GM12878 (cell line): ENCODE measurements around the gene MPC1. TPM values are rescaled to one million over a fixed set of nuclear protein-coding genes. Genes with fewer than 3 reads are reported as not detected.
A peak's percentile ranks its signal among the peaks of the same experiment; 100 is the strongest.

Experiments
- ATAC-seq: fragments of 200-7000 bp; cut with Tn5 transposase; 3 replicates; pipeline ENCODE4 v1.9.1; 2020; ENCODE audit warnings: mild to moderate bottlenecking, moderate library complexity
- BruUV-seq: library from RNA; stranded (reverse); fragments of 400-500 nt; replicated peaks from 2 replicates; lab custom pipeline; 2021; lab: Mats Ljungman, UMichigan
- CTCF ChIA-PET: fragments of 300-600 bp; sonication (Branson Sonifier 250); formaldehyde crosslinking; extraction: SDS; loops from one replicate; lab custom pipeline; 2021; ENCODE audit warnings: inconsistent platforms; lab: Yijun Ruan, JAX
- POLR2A ChIA-PET: fragments of 350-600 bp; formaldehyde crosslinking; extraction: SDS; loops from one replicate; lab custom pipeline; 2021; ENCODE audit warnings: inconsistent platforms; lab: Charles Lee
- RAD21 ChIA-PET: fragments of 300-600 bp; sonication (Branson Sonifier 250); formaldehyde crosslinking; loops from one replicate; lab custom pipeline; 2023; ENCODE audit warnings: antibody characterized with exemption; ENCODE audit not compliant: unreplicated experiment; lab: Charles Lee
- SMC1A ChIA-PET: fragments of 300-600 bp; sonication (Branson Sonifier 250); formaldehyde crosslinking; loops from one replicate; lab custom pipeline; 2023; ENCODE audit not compliant: unreplicated experiment, uncharacterized antibody; lab: Charles Lee
- DNase-seq: peaks from one replicate; pipeline ENCODE4 v3.0.0-alpha.2; 2011; ENCODE audit warnings: low read depth, low spot score
- FAIRE-seq: peaks from 3 replicates; lab custom pipeline; 2011; peaks lifted over from hg19 to GRCh38; lab: Jason Lieb, UNC
- H2AFZ ChIP-seq: 2 replicates; pipeline ENCODE4 v1.6.0; 2011; ENCODE audit warnings: low read depth, low read length, control low read depth; ENCODE audit not compliant: control insufficient read depth
- H3K27ac ChIP-seq: 2 replicates; pipeline ENCODE4 v1.5.1; 2011; ENCODE audit warnings: control low read depth; ENCODE audit not compliant: control insufficient read depth, insufficient read depth
- H3K27me3 ChIP-seq, 2 experiments: replicated peaks in 1 of 2; 2 replicates each; pipeline versions ENCODE4 v1.6.0 to v1.6.1; 2011; ENCODE audit warnings: low read length in 1 of 2; ENCODE audit not compliant: control insufficient read depth in 2 of 2, insufficient read depth in 2 of 2
- H3K36me3 ChIP-seq, 2 experiments: 2 replicates each; pipeline ENCODE4 v1.5.1; 2011; ENCODE audit warnings: low read length in 1 of 2; ENCODE audit not compliant: control insufficient read depth in 2 of 2, insufficient read depth in 2 of 2
- H3K4me1 ChIP-seq: 2 replicates; pipeline ENCODE4 v1.6.1; 2011; ENCODE audit warnings: mild to moderate bottlenecking, low read length, moderate library complexity, mixed read lengths; ENCODE audit not compliant: control insufficient read depth, insufficient read depth
- H3K4me2 ChIP-seq: 2 replicates; pipeline ENCODE4 v1.6.0; 2011; ENCODE audit warnings: control low read depth; ENCODE audit not compliant: control insufficient read depth, insufficient read depth
- H3K4me3 ChIP-seq: fragments of 200-600 bp; sonication (generic); 2 replicates; pipeline ENCODE4 v1.5.1; 2016
- H3K79me2 ChIP-seq: 2 replicates; pipeline ENCODE4 v1.6.0; 2011; ENCODE audit warnings: low read length; ENCODE audit not compliant: control insufficient read depth, insufficient read depth
- H3K9ac ChIP-seq: 2 replicates; pipeline ENCODE4 v1.8.0; 2011; ENCODE audit warnings: low read length, control low read depth, mixed read lengths; ENCODE audit not compliant: control insufficient read depth, insufficient read depth
- H3K9me3 ChIP-seq: replicated peaks from 3 replicates; pipeline ENCODE4 v1.5.1; 2011; ENCODE audit warnings: mild to moderate bottlenecking, low read length; ENCODE audit not compliant: control insufficient read depth, insufficient read depth
- H4K20me1 ChIP-seq: 2 replicates; pipeline ENCODE4 v1.6.0; 2011; ENCODE audit not compliant: control insufficient read depth, insufficient read depth
- BHLHE40 ChIP-seq, 2 experiments: fragments of 450-650 bp in 1 of 2; IDR thresholded peaks; 2 replicates each; pipeline ENCODE4 v1.6.1; 2011 to 2017; ENCODE audit warnings: low read depth in 2 of 2, borderline replicate concordance in 1 of 2, improper control_type of control experiment in 1 of 2, low read length in 1 of 2, mild to moderate bottlenecking in 1 of 2
- CBFB ChIP-seq: IDR thresholded peaks from 2 replicates; pipeline ENCODE4 v1.6.1; 2016; ENCODE audit warnings: antibody characterized with exemption, low read depth
- GATAD2B ChIP-seq: fragments of 450-650 bp; conservative IDR thresholded peaks from 2 replicates; pipeline ENCODE4 v1.6.1; 2017; ENCODE audit warnings: low read depth, mild to moderate bottlenecking, moderate library complexity
- HDGF ChIP-seq: fragments of 450-650 bp; IDR thresholded peaks from 2 replicates; pipeline ENCODE4 v1.6.1; 2016; ENCODE audit warnings: antibody characterized with exemption
- IRF4 ChIP-seq: IDR thresholded peaks from 2 replicates; pipeline ENCODE4 v1.6.1; 2011; ENCODE audit warnings: low read depth, low read length
- JUNB ChIP-seq: IDR thresholded peaks from 2 replicates; pipeline ENCODE4 v1.6.1; 2016; ENCODE audit warnings: antibody characterized with exemption, mild to moderate bottlenecking
- LARP7 ChIP-seq: fragments of 450-650 bp; IDR thresholded peaks from 2 replicates; pipeline ENCODE4 v1.6.1; 2017; ENCODE audit warnings: mild to moderate bottlenecking
- NBN ChIP-seq: fragments of 450-650 bp; IDR thresholded peaks from 2 replicates; pipeline ENCODE4 v1.6.1; 2016
- NR2F1 ChIP-seq: fragments of 450-650 bp; conservative IDR thresholded peaks from 2 replicates; pipeline ENCODE4 v1.6.1; 2017; ENCODE audit warnings: mild to moderate bottlenecking
- NRF1 ChIP-seq: conservative IDR thresholded peaks from 2 replicates; pipeline ENCODE4 v1.6.1; 2011; ENCODE audit warnings: mild to moderate bottlenecking, low read depth, low read length, improper control_type of control experiment
- POLR2A ChIP-seq: IDR thresholded peaks from 2 replicates; pipeline ENCODE4 v1.6.1; 2011; ENCODE audit warnings: low read depth, mild to moderate bottlenecking, low read length
- POLR2AphosphoS5 ChIP-seq: IDR thresholded peaks from 2 replicates; pipeline ENCODE4 v1.6.1; 2011; ENCODE audit warnings: mild to moderate bottlenecking, low read length, inconsistent platforms
- RELA ChIP-seq: fragments of 450-650 bp; IDR thresholded peaks from 2 replicates; pipeline ENCODE4 v1.8.0; 2014; ENCODE audit warnings: borderline replicate concordance; ENCODE audit not compliant: partially characterized antibody
- REST ChIP-seq: IDR thresholded peaks from 2 replicates; pipeline ENCODE4 v1.6.1; 2012; ENCODE audit warnings: mild to moderate bottlenecking, low read depth, low read length
- SMAD1 ChIP-seq: fragments of 450-650 bp; IDR thresholded peaks from 2 replicates; pipeline ENCODE4 v1.6.1; 2018; ENCODE audit warnings: mild to moderate bottlenecking, low read depth; ENCODE audit not compliant: partially characterized antibody
- ZNF274 ChIP-seq: IDR thresholded peaks from one replicate; pipeline ENCODE4 v1.8.0; 2011; ENCODE audit not compliant: insufficient read length, insufficient read depth
- WGBS: methylation state at CpG from one replicate; pipeline ENCODE4 v1.1.6; 2016; ENCODE audit warnings: low lambda C conversion rate; ENCODE audit not compliant: insufficient replicate concordance, insufficient coverage; ENCODE audit errors: missing lambda C conversion rate; 5-methylcytosine and 5-hydroxymethylcytosine counted together
- in situ Hi-C: fragments of 300-500 bp; cut with MboI; formaldehyde crosslinking; loops from 9 replicates; pipeline ENCODE4 v1.14.3; 2018; ENCODE audit warnings: mixed read lengths
- intact Hi-C: fragments of 100-400 bp; cut with micrococcal nuclease; formaldehyde crosslinking; loops from one replicate; pipeline ENCODE4 v1.14.2; 2022; ENCODE audit not compliant: unreplicated experiment
- polyA plus RNA-seq, 11 experiments: library from polyadenylated mRNA; depleted of rRNA in 4 of 11; unstranded in 6 of 11; stranded (reverse) in 5 of 11; fragments of >200 nt; fragmentation: Nextera tagmentation in 4 of 11; fragmentation: Illumina TruSeq in 1 of 11; extraction: Ambion mirVana in 4 of 11; extraction: Trizol in 1 of 11; gene quantifications; 1 replicate in 1 of 11; 2 replicates in 10 of 11; pipeline versions ENCODE4 v1.2.1 to v1.2.3, GENCODE V29; 2011 to 2016; ENCODE audit warnings: inconsistent platforms in 2 of 11, missing spikeins in 2 of 11, low read depth in 1 of 11
- total RNA-seq, 4 experiments: library from RNA; depleted of rRNA in 3 of 4; stranded (reverse); fragments of >200 nt in 3 of 4; fragmentation: Illumina TruSeq in 1 of 4; extraction: Trizol in 1 of 4; gene quantifications; 2 replicates each; pipeline versions ENCODE4 v1.2.1 to v1.2.3, GENCODE V29; 2013 to 2021
- TF ChIP-seq, protein P1 (sequence below), 3 experiments: IDR thresholded peaks in 2 of 3; conservative IDR thresholded peaks in 1 of 3; 2 replicates each; pipeline ENCODE4 v1.5.1; 2011; ENCODE audit warnings: low read depth in 3 of 3, low read length in 3 of 3, mild to moderate bottlenecking in 3 of 3, control low read depth in 2 of 3, moderate library complexity in 2 of 3, inconsistent platforms in 1 of 3, mixed read lengths in 1 of 3; ENCODE audit not compliant: control insufficient read depth in 2 of 3, insufficient read depth in 1 of 3; ENCODE audit errors: extremely low read depth in 1 of 3

MPC1 gene
- total and polyA plus RNA-seq, 10 of the 15 experiments (the other 5 are each of a cell fraction or from before 2014, with no cell fraction given), result 53.2 to 177 (median 78.8) TPM

- in situ Hi-C loops, result loop anchor here (5.0 kb wide), 1 partner anchor 52 kb away; the partner anchor contains the start of gene MPC1
- CTCF ChIA-PET, result interaction anchor here (0.6 to 1.4 kb wide), 6 partner anchors 11 to 70 kb away, joined by 3 to 8 read pairs (median 4); no protein-coding TSS in a partner anchor
- SMC1A ChIA-PET, result interaction anchor here (1.1 to 1.3 kb wide), 2 partner anchors 17 to 49 kb away, joined by 3 to 4 read pairs; no protein-coding TSS in a partner anchor
- Histone ChIP-seq H3K4me1 (peaks cover 37% of the 10 kb centered on the region), H3K4me3 (no peak overlapping the region), H3K27ac (no peak overlapping the region), H3K9me3 (no peaks in the 10 kb centered on the region; the same call in 2 of the 3 replicates), H3K79me2 (peaks cover 83% of the 10 kb centered on the region), H3K9ac (no peak overlapping the region), H3K4me2 (no peak overlapping the region), H3K27me3 (no peaks in the 10 kb centered on the region), H3K36me3 (peaks cover 11 to 20% of the 10 kb centered on the region in 2 experiments), H4K20me1 (no peaks in the 10 kb centered on the region)
- 82% methylated on average over 11 of the region's 11 CpGs for WGBS
- intact Hi-C loops, result loop anchor here (10.0 kb wide), 1 partner anchor 764 kb away; no protein-coding TSS in a partner anchor
- BruUV-seq, result no TSS peak
- POLR2A ChIA-PET, result no interaction called here
- no peak for DNase-seq
- ATAC-seq, result peak; percentile 72
- FAIRE-seq, result no peak
- RAD21 ChIA-PET, result interaction anchor here (1.3 kb wide), 2 partner anchors 17 to 51 kb away, joined by 3 to 5 read pairs; no protein-coding TSS in a partner anchor
- 0 out of 2 replicates have a peak, but pooled peaks have one; percentile 25 for TF ChIP-seq LARP7
- no peak for TF ChIP-seq IRF4
- TF ChIP-seq BHLHE40 (IDR thresholded peaks at IDR 0.05; ENCODE audit: borderline replicate concordance in 1 of 2, low read depth in 2 of 2, low read length in 1 of 2), result no peak
- TF ChIP-seq NR2F1, result no peak
- no peak for TF ChIP-seq REST
- TF ChIP-seq GATAD2B, result no peak
- no peak for TF ChIP-seq JUNB
- TF ChIP-seq RELA, result no peak
- TF ChIP-seq, protein P1, sequence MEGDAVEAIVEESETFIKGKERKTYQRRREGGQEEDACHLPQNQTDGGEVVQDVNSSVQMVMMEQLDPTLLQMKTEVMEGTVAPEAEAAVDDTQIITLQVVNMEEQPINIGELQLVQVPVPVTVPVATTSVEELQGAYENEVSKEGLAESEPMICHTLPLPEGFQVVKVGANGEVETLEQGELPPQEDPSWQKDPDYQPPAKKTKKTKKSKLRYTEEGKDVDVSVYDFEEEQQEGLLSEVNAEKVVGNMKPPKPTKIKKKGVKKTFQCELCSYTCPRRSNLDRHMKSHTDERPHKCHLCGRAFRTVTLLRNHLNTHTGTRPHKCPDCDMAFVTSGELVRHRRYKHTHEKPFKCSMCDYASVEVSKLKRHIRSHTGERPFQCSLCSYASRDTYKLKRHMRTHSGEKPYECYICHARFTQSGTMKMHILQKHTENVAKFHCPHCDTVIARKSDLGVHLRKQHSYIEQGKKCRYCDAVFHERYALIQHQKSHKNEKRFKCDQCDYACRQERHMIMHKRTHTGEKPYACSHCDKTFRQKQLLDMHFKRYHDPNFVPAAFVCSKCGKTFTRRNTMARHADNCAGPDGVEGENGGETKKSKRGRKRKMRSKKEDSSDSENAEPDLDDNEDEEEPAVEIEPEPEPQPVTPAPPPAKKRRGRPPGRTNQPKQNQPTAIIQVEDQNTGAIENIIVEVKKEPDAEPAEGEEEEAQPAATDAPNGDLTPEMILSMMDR (IDR thresholded peaks at IDR 0.05 in 2 of 3, conservative IDR thresholded peaks at IDR 0.05 in 1 of 3; ENCODE audit: control insufficient read depth in 2 of 3, extremely low read depth in 1 of 3, insufficient read depth in 1 of 3, low read depth in 3 of 3, low read length in 3 of 3), result peak in 2 of 3 experiments; percentile 10 to 31; a peak in 2 of 6 replicates
- TF ChIP-seq NBN, result no peak
- 0 out of 2 replicates have a peak, but pooled peaks have one; percentile 46 for TF ChIP-seq POLR2A
- peak; percentile 43; the same call in 1 of the 2 replicates for TF ChIP-seq POLR2AphosphoS5
- TF ChIP-seq NRF1, result no peak
- no peak for TF ChIP-seq CBFB
- TF ChIP-seq ZNF274, result no peak
- no peak for TF ChIP-seq SMAD1
- peak; percentile 31; the same call in 1 of the 2 replicates for TF ChIP-seq HDGF
- TF ChIP-seq, all 136 proteins: peak for 5
- no peak overlapping the region for H2AFZ ChIP-seq
Measured at GRCh38 chr6:166330612-166331011, 52.1 kb downstream of the MPC1 start.
